GM23248 (cell line): ENCODE measurements around the gene PSMB8.

Source experiments
- EZH2 ChIP-seq: fragments of 200-600 bp; sonication (generic); IDR thresholded peaks from 2 replicates; pipeline ENCODE4 v1.6.1; 2018; ENCODE audit warnings: antibody characterized with exemption, mild to moderate bottlenecking; ENCODE audit not compliant: insufficient read depth, poor library complexity, severe bottlenecking
- EZH2phosphoT487 ChIP-seq: fragments of 200-600 bp; sonication (generic); IDR thresholded peaks from 2 replicates; pipeline ENCODE4 v1.6.1; 2018; ENCODE audit warnings: antibody characterized with exemption, moderate library complexity, mild to moderate bottlenecking, low read depth; ENCODE audit not compliant: insufficient read depth

DNA sequence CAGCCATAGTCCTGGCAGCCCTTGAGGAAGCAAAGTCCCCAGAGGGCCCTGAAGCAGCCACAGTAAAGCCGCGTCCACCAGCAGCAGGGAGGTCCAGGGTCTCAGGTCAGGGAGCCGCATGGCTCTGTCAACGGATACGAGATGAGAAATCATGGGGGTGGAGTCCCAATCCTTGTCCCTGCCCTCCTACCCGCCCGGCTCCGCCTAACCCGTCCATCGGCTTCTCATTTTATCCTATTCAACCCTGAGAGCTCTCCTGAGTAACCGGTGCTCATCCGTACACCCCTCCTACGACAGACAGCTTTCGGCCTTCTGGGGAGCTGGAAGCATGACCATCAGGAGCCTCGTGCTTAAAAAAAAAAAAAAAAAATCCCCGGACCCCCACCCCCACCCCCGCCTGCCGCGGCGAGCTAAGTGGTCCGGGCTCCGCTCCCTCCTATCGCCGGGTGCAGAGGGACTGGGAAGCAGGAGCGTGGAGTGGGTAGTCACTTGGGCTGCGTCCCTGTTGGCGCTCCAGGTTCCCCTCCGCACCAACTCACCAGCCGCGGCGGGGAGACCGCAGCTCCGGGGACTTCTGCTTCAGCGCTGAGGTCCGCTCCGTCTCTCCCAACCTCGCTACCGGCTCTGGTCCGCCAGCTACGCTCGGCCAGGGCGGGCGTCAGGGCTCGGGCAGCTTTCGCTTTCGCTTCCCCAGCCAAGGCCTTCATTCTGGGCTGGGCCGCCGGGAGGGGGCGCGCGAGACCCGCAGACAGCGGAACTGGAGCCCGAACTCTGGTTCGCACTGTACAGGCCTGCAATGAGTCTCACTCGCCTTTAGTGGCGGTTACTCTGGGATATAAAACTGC lies 5.5 kb downstream of the PSMB8 start, which contains the start of gene TAP2:
- TF ChIP-seq EZH2 = no peak
- TF ChIP-seq EZH2phosphoT487 = no peak
